HEK293 (cell line): ENCODE measurements around the gene RCOR2.

Experiments used
- CTCF ChIA-PET: fragments of 350-600 bp; formaldehyde crosslinking; extraction: SDS; loops from one replicate; lab custom pipeline; 2021; ENCODE audit warnings: antibody characterized with exemption; lab: Yijun Ruan, JAX
- POLR2A ChIA-PET: fragments of 300-600 bp; formaldehyde crosslinking; extraction: SDS; loops from one replicate; lab custom pipeline; 2020; ENCODE audit warnings: antibody characterized with exemption, inconsistent platforms; lab: Yijun Ruan, JAX
- H3K27ac ChIP-seq: fragments of 200-500 bp; sonication (Bioruptor generic); 2 replicates; pipeline ENCODE4 v1.5.1; 2014; ENCODE audit warnings: low read depth, low read length, control low read depth, inconsistent platforms; ENCODE audit errors: extremely low read depth
- H3K36me3 ChIP-seq, 2 experiments: fragments of 200-500 bp in 1 of 2; sonication (Bioruptor generic) in 1 of 2; 1 replicate in 1 of 2; 2 replicates in 1 of 2; pipeline ENCODE4 v1.5.1; 2014 to 2017; ENCODE audit warnings: inconsistent platforms in 2 of 2, low read length in 2 of 2; ENCODE audit not compliant: control insufficient read depth in 2 of 2, insufficient read depth in 1 of 2
- H3K4me1 ChIP-seq: fragments of 200-500 bp; sonication (Bioruptor generic); 2 replicates; pipeline ENCODE4 v1.5.1; 2014; ENCODE audit warnings: mild to moderate bottlenecking, low read length, inconsistent platforms; ENCODE audit not compliant: control insufficient read depth, insufficient read depth
- H3K4me3 ChIP-seq: 2 replicates; pipeline ENCODE4 v1.5.1; 2011; ENCODE audit warnings: low read depth, mild to moderate bottlenecking, control low read depth, low read length, moderate library complexity
- H3K9me3 ChIP-seq: fragments of 200-500 bp; sonication (Bioruptor generic); 2 replicates; pipeline ENCODE4 v1.5.1; 2014; ENCODE audit warnings: low read depth, low read length, inconsistent platforms; ENCODE audit not compliant: control insufficient read depth, insufficient read depth
- BCL6B ChIP-seq: fragments of 450-650 bp; formaldehyde crosslinking; IDR thresholded peaks from 2 replicates; pipeline ENCODE4 v1.5.1; 2017; ENCODE audit warnings: missing biosample characterization, missing genetic modification characterization
- ELK4 ChIP-seq: IDR thresholded peaks from 2 replicates; pipeline ENCODE4 v1.6.1; 2011; ENCODE audit warnings: mild to moderate bottlenecking, low read depth, low read length, borderline replicate concordance
- HOXA7 ChIP-seq: sonication (generic); formaldehyde crosslinking; IDR thresholded peaks from 2 replicates; pipeline ENCODE4 v1.8.1; 2022; ENCODE audit warnings: missing genetic modification reagents, borderline replicate concordance
- PBX3 ChIP-seq: sonication (generic); formaldehyde crosslinking; IDR thresholded peaks from 2 replicates; pipeline ENCODE4 v1.8.1; 2022; ENCODE audit warnings: mild to moderate bottlenecking, moderate library complexity, missing genetic modification reagents
- RBAK ChIP-seq: fragments of 450-650 bp; formaldehyde crosslinking; IDR thresholded peaks from 2 replicates; pipeline ENCODE4 v1.5.1; 2016; ENCODE audit warnings: missing biosample characterization, missing genetic modification characterization
- YY1 ChIP-seq: fragments of 450-650 bp; formaldehyde crosslinking; IDR thresholded peaks from 2 replicates; pipeline ENCODE4 v1.5.1; 2018; ENCODE audit warnings: missing biosample characterization, missing genetic modification characterization
- ZBTB44 ChIP-seq: fragments of 450-650 bp; IDR thresholded peaks from 2 replicates; pipeline ENCODE4 v1.5.1; 2018; ENCODE audit warnings: missing biosample characterization, mild to moderate bottlenecking, missing genetic modification characterization
- ZBTB8A ChIP-seq: fragments of 450-650 bp; formaldehyde crosslinking; IDR thresholded peaks from 2 replicates; pipeline ENCODE4 v1.5.1; 2016; ENCODE audit warnings: missing biosample characterization, missing genetic modification characterization
- ZNF114 ChIP-seq: fragments of 450-650 bp; formaldehyde crosslinking; IDR thresholded peaks from 2 replicates; pipeline ENCODE4 v1.5.0; 2017; ENCODE audit warnings: missing biosample characterization, missing genetic modification characterization
- ZNF155 ChIP-seq: fragments of 450-650 bp; formaldehyde crosslinking; IDR thresholded peaks from 2 replicates; pipeline ENCODE4 v1.5.1; 2016; ENCODE audit warnings: missing biosample characterization, missing genetic modification characterization
- ZNF16 ChIP-seq: fragments of 450-650 bp; formaldehyde crosslinking; IDR thresholded peaks from 2 replicates; pipeline ENCODE4 v1.5.1; 2016; ENCODE audit warnings: low read depth, missing biosample characterization, missing genetic modification characterization
- ZNF18 ChIP-seq: fragments of 450-650 bp; formaldehyde crosslinking; IDR thresholded peaks from 2 replicates; pipeline ENCODE4 v1.5.1; 2016; ENCODE audit warnings: missing biosample characterization, missing genetic modification characterization
- ZNF184 ChIP-seq: fragments of 450-650 bp; IDR thresholded peaks from 2 replicates; pipeline ENCODE4 v1.5.1; 2018; ENCODE audit warnings: missing biosample characterization, mild to moderate bottlenecking, missing genetic modification characterization
- ZNF366 ChIP-seq: fragments of 450-650 bp; formaldehyde crosslinking; conservative IDR thresholded peaks from 2 replicates; pipeline ENCODE4 v1.5.1; 2016; ENCODE audit warnings: missing biosample characterization, missing genetic modification characterization
- ZNF398 ChIP-seq: fragments of 450-650 bp; formaldehyde crosslinking; IDR thresholded peaks from 2 replicates; pipeline ENCODE4 v1.5.1; 2017; ENCODE audit warnings: missing biosample characterization, missing genetic modification characterization
- ZNF521 ChIP-seq: fragments of 450-650 bp; formaldehyde crosslinking; IDR thresholded peaks from 2 replicates; pipeline ENCODE4 v1.5.1; 2017; ENCODE audit warnings: missing biosample characterization, mild to moderate bottlenecking, missing genetic modification characterization
- ZNF580 ChIP-seq: fragments of 450-650 bp; formaldehyde crosslinking; IDR thresholded peaks from 2 replicates; pipeline ENCODE4 v1.5.1; 2016; ENCODE audit warnings: missing biosample characterization, missing genetic modification characterization
- ZNF623 ChIP-seq: fragments of 450-650 bp; formaldehyde crosslinking; IDR thresholded peaks from 2 replicates; pipeline ENCODE4 v1.5.1; 2016; ENCODE audit warnings: missing biosample characterization, missing genetic modification characterization

The RCOR2 gene

GRCh38 chr11:63880403-63880790 is 36.6 kb downstream of the RCOR2 start:
- CTCF ChIA-PET: interaction anchor here (0.6 kb wide), 1 partner anchor 12 kb away, joined by 3 read pairs; no protein-coding TSS in a partner anchor
- Histone ChIP-seq H3K4me3 (no peak overlapping the region), H3K4me1 (no peaks in the 10 kb centered on the region), H3K27ac (no peak overlapping the region), H3K9me3 (no peaks in the 10 kb centered on the region), H3K36me3 (peaks cover 0 to 5% of the 10 kb centered on the region in 2 experiments; a peak in 1 of 3 replicates)
- POLR2A ChIA-PET: no interaction called here
- TF ChIP-seq ZNF16 (tag by site-specific recombination) (no peak), HOXA7 (CRISPR knock-in tag) (no peak), RBAK (tag by site-specific recombination) (no peak), ZNF184 (tag by site-specific recombination) (no peak), ZNF398 (tag by site-specific recombination) (no peak), ZNF114 (tag by site-specific recombination) (no peak), ELK4 (no peak), BCL6B (no peak), ZNF18 (tag by site-specific recombination) (no peak), ZNF366 (tag by site-specific recombination) (no peak), ZBTB8A (tag by site-specific recombination) (no peak), ZNF580 (no peak), YY1 (tag by site-specific recombination) (no peak), ZNF623 (tag by site-specific recombination) (no peak), ZNF521 (no peak), ZBTB44 (tag by site-specific recombination) (no peak), PBX3 (no peak), ZNF155 (tag by site-specific recombination) (no peak)
